Liver (tissue), 9 donors: Measurements from ENCODE around the gene SYNDIG1. TPM values are rescaled to one million over a fixed set of nuclear protein-coding genes. Genes with fewer than 3 reads are reported as not detected.

Experiments used
- DNase-seq: peaks from one replicate; pipeline ENCODE4 v3.0.0-alpha.2; 2017; ENCODE audit warnings: low spot score
- H3K27ac ChIP-seq, 2 donors: one replicate each; pipeline ENCODE4 v1.7.0; 2013; ENCODE audit warnings: inconsistent platforms in 2 of 2, low read length in 2 of 2, control low read depth in 1 of 2, low read depth in 1 of 2, mild to moderate bottlenecking in 1 of 2
- H3K27me3 ChIP-seq, 4 donors: one replicate each; pipeline versions ENCODE4 v1.6.1 to v1.7.0; 2013; ENCODE audit warnings: low read length in 3 of 4, inconsistent platforms in 1 of 4, mild to moderate bottlenecking in 1 of 4, moderate library complexity in 1 of 4; ENCODE audit not compliant: control insufficient read depth in 4 of 4, insufficient read depth in 4 of 4
- H3K36me3 ChIP-seq, 4 donors: one replicate each; pipeline versions ENCODE4 v1.6.1 to v1.7.0; 2013; ENCODE audit warnings: low read length in 3 of 4, mild to moderate bottlenecking in 3 of 4, low read depth in 1 of 4, moderate library complexity in 1 of 4; ENCODE audit not compliant: control insufficient read depth in 4 of 4, insufficient read depth in 3 of 4
- H3K4me1 ChIP-seq, 4 donors: one replicate each; pipeline versions ENCODE4 v1.6.1 to v1.7.0; 2013; ENCODE audit warnings: low read length in 3 of 4, mild to moderate bottlenecking in 3 of 4, moderate library complexity in 1 of 4; ENCODE audit not compliant: control insufficient read depth in 4 of 4, insufficient read depth in 4 of 4
- H3K4me3 ChIP-seq, 3 donors: one replicate each; pipeline versions ENCODE4 v1.6.1 to v1.7.0; 2013; ENCODE audit warnings: low read length in 3 of 3, control low read depth in 1 of 3, low read depth in 1 of 3, mild to moderate bottlenecking in 1 of 3
- H3K9ac ChIP-seq, 2 donors: one replicate each; pipeline ENCODE4 v1.7.0; 2013; ENCODE audit warnings: low read length in 2 of 2, mild to moderate bottlenecking in 2 of 2, moderate library complexity in 2 of 2, control low read depth in 1 of 2, low read depth in 1 of 2
- H3K9me3 ChIP-seq, 4 donors: one replicate each; pipeline versions ENCODE4 v1.6.1 to v1.7.0; 2013; ENCODE audit warnings: low read length in 3 of 4; ENCODE audit not compliant: control insufficient read depth in 4 of 4
- ATF3 ChIP-seq: IDR thresholded peaks from 2 replicates; pipeline ENCODE4 v1.6.1; 2016; ENCODE audit warnings: antibody characterized with exemption
- FOXA1 ChIP-seq: IDR thresholded peaks from 2 replicates; pipeline ENCODE4 v1.6.1; 2016; ENCODE audit warnings: antibody characterized with exemption
- FOXA2 ChIP-seq: IDR thresholded peaks from 2 replicates; pipeline ENCODE4 v1.6.1; 2016; ENCODE audit warnings: antibody characterized with exemption
- GABPA ChIP-seq, 2 donors: IDR thresholded peaks in 1 of 2; conservative IDR thresholded peaks in 1 of 2; 2 replicates each; pipeline ENCODE4 v1.6.1; 2016; ENCODE audit warnings: antibody characterized with exemption in 2 of 2, mild to moderate bottlenecking in 1 of 2, moderate library complexity in 1 of 2
- HNF4A ChIP-seq, 2 donors: conservative IDR thresholded peaks; 2 replicates each; pipeline ENCODE4 v1.6.1; 2016; ENCODE audit warnings: antibody characterized with exemption in 2 of 2, mild to moderate bottlenecking in 2 of 2
- JUND ChIP-seq, 2 donors: IDR thresholded peaks; 2 replicates each; pipeline ENCODE4 v1.6.1; 2016; ENCODE audit warnings: antibody characterized with exemption in 2 of 2
- NR2F2 ChIP-seq: IDR thresholded peaks from 2 replicates; pipeline ENCODE4 v1.6.1; 2016; ENCODE audit warnings: antibody characterized with exemption
- REST ChIP-seq: IDR thresholded peaks from 2 replicates; pipeline ENCODE4 v1.6.1; 2016; ENCODE audit warnings: antibody characterized with exemption, mild to moderate bottlenecking
- RXRA ChIP-seq, 2 donors: IDR thresholded peaks; 2 replicates each; pipeline ENCODE4 v1.6.1; 2017 to 2018; ENCODE audit warnings: antibody characterized with exemption in 2 of 2, mild to moderate bottlenecking in 1 of 2
- SP1 ChIP-seq: IDR thresholded peaks from 2 replicates; pipeline ENCODE4 v1.6.1; 2018; ENCODE audit warnings: antibody characterized with exemption, mild to moderate bottlenecking
- YY1 ChIP-seq: IDR thresholded peaks from 2 replicates; pipeline ENCODE4 v1.6.1; 2016; ENCODE audit warnings: antibody characterized with exemption, mild to moderate bottlenecking
- WGBS: extraction: QIAGEN DNeasy Blood & Tissue Kit; methylation state at CpG from one replicate; pipeline ENCODE4 v1.1.7; 2013; 5-methylcytosine and 5-hydroxymethylcytosine counted together
- polyA plus RNA-seq, 2 donors: library from polyadenylated mRNA; stranded (reverse) in 1 of 2; unstranded in 1 of 2; fragments of 200-250 nt in 1 of 2; fragments of >200 nt in 1 of 2; fragmentation: Nextera tagmentation in 1 of 2; extraction: Ambion mirVana in 1 of 2; gene quantifications; one replicate each; pipeline versions ENCODE4 v1.2.1 to v1.2.3, GENCODE V29; 2013 to 2015
- total RNA-seq, 2 donors: library from RNA; depleted of rRNA; stranded (reverse); fragments of >200 nt; gene quantifications; one replicate each; pipeline ENCODE4 v1.2.3, GENCODE V29; 2014
- TF ChIP-seq, protein P1 (sequence below): IDR thresholded peaks from 2 replicates; pipeline ENCODE4 v1.6.1; 2016; ENCODE audit warnings: antibody characterized with exemption
- TF ChIP-seq, protein P2 (sequence below): IDR thresholded peaks from 2 replicates; pipeline ENCODE4 v1.6.1; 2016; ENCODE audit warnings: antibody characterized with exemption
- TF ChIP-seq, protein P3 (sequence below): fragments of 150-350 bp; IDR thresholded peaks from 2 replicates; pipeline ENCODE4 v1.5.1; 2017; ENCODE audit warnings: improper control_type of control experiment, low read depth, low read length; ENCODE audit not compliant: missing input control
- donor health status: healthy.
- donor health status: healthy.
- donor health status: healthy.
- donor health status: healthy.
- donor health status: healthy.

Gene SYNDIG1
- total and polyA plus RNA-seq, 4 donors = 0.05 to 0.08 TPM; not detected in 2

- Histone ChIP-seq H3K4me3 (no peak overlapping the region), H3K9me3 (peaks cover 0 to 11% (median 5%) of the 10 kb centered on the region in 4 donors), H3K36me3 (no peaks in the 10 kb centered on the region), H3K27ac (no peak overlapping the region), H3K4me1 (no peaks in the 10 kb centered on the region), H3K27me3 (peaks cover 0 to 3% (median 0%) of the 10 kb centered on the region in 4 donors), H3K9ac (no peak overlapping the region)
- 81% methylated on average over 6 of the region's 6 CpGs for WGBS
- DNase-seq = no peak
- no peak for TF ChIP-seq JUND (IDR thresholded peaks at IDR 0.05)
- no peak for TF ChIP-seq NR2F2
- no peak for TF ChIP-seq SP1
Observed at GRCh38 chr20:24640686-24641085, 171.3 kb downstream of the SYNDIG1 start.

DNA sequence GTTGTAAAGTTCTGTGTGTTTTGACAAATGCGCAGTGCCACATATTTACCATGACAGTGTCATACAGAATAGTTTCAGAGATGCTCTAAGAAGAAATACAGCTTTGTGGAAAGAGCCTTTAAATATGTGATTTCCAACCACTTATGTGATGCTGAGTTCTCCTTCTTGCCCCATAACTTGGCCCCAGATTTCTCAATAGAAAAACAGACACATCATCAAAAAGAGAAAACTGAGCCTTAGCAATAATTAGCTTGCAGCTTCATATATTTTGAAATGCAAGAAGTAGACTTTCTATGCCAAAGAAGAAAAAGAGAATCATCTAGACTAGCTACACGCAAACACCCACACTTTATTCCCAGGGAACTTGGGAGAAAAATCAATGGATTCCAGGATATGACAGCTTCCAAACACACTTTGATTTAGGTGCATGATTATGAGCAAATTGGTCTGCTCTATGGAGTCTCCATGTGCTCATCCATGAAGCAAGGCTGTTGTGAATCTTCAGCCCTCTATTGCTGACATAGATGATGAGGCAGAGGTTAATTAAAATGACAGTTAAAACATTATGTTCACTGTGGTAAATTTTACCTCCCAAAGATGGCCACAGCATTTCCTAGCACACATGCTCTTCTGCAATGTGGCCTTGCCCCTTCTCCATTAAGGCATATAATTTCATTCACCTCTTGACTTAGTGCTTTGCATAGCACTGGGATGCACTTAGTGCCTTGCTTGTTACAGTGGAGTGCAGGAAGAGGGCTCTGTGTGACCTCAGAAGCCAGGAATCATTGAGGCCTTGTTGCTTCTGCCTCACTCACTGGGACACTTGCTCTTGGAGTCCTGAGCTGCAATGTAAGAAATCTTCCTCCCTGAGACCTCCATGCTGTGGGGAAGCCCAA is 174.6 kb downstream of the SYNDIG1 start:
- H3K4me3 ChIP-seq = no peak overlapping the region
- peaks cover 0 to 11% (median 5%) of the 10 kb centered on the region in 4 donors for H3K9me3 ChIP-seq
- H3K4me1 ChIP-seq = no peaks in the 10 kb centered on the region
- H3K9ac ChIP-seq = no peak overlapping the region
- H3K27ac ChIP-seq = no peak overlapping the region
- DNase-seq = no peak
- H3K36me3 ChIP-seq = no peaks in the 10 kb centered on the region
- WGBS = 93% methylated on average over 2 of the region's 2 CpGs
- no peak for TF ChIP-seq FOXA2
- TF ChIP-seq SP1 = no peak
- no peak for TF ChIP-seq ATF3
- TF ChIP-seq JUND (IDR thresholded peaks at IDR 0.05) = no peak
- no peak for TF ChIP-seq YY1
- no peak for TF ChIP-seq RXRA (IDR thresholded peaks at IDR 0.05)
- no peak for TF ChIP-seq GABPA (IDR thresholded peaks at IDR 0.05 in 1 of 2, conservative IDR thresholded peaks at IDR 0.05 in 1 of 2)
- no peak for TF ChIP-seq NR2F2
- TF ChIP-seq, protein P1, sequence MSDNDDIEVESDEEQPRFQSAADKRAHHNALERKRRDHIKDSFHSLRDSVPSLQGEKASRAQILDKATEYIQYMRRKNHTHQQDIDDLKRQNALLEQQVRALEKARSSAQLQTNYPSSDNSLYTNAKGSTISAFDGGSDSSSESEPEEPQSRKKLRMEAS = no peak
- TF ChIP-seq FOXA1 = no peak
- TF ChIP-seq HNF4A (conservative IDR thresholded peaks at IDR 0.05) = no peak
- TF ChIP-seq REST = no peak
- TF ChIP-seq, protein P2, sequence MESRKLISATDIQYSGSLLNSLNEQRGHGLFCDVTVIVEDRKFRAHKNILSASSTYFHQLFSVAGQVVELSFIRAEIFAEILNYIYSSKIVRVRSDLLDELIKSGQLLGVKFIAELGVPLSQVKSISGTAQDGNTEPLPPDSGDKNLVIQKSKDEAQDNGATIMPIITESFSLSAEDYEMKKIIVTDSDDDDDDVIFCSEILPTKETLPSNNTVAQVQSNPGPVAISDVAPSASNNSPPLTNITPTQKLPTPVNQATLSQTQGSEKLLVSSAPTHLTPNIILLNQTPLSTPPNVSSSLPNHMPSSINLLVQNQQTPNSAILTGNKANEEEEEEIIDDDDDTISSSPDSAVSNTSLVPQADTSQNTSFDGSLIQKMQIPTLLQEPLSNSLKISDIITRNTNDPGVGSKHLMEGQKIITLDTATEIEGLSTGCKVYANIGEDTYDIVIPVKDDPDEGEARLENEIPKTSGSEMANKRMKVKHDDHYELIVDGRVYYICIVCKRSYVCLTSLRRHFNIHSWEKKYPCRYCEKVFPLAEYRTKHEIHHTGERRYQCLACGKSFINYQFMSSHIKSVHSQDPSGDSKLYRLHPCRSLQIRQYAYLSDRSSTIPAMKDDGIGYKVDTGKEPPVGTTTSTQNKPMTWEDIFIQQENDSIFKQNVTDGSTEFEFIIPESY = no peak
- TF ChIP-seq, protein P3, sequence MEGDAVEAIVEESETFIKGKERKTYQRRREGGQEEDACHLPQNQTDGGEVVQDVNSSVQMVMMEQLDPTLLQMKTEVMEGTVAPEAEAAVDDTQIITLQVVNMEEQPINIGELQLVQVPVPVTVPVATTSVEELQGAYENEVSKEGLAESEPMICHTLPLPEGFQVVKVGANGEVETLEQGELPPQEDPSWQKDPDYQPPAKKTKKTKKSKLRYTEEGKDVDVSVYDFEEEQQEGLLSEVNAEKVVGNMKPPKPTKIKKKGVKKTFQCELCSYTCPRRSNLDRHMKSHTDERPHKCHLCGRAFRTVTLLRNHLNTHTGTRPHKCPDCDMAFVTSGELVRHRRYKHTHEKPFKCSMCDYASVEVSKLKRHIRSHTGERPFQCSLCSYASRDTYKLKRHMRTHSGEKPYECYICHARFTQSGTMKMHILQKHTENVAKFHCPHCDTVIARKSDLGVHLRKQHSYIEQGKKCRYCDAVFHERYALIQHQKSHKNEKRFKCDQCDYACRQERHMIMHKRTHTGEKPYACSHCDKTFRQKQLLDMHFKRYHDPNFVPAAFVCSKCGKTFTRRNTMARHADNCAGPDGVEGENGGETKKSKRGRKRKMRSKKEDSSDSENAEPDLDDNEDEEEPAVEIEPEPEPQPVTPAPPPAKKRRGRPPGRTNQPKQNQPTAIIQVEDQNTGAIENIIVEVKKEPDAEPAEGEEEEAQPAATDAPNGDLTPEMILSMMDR = no peak
- H3K27me3 ChIP-seq = peaks cover 0 to 11% (median 0%) of the 10 kb centered on the region in 4 donors
